ENCODE data around the gene INAFM1. TPM values are rescaled to one million over a fixed set of nuclear protein-coding genes. Genes with fewer than 3 reads are reported as not detected.

INAFM1 gene
- total and polyA plus RNA-seq, 2 donors (not counting 1 experiment from before 2014, with no cell fraction given): 6.6 to 13.6 TPM

DNA sequence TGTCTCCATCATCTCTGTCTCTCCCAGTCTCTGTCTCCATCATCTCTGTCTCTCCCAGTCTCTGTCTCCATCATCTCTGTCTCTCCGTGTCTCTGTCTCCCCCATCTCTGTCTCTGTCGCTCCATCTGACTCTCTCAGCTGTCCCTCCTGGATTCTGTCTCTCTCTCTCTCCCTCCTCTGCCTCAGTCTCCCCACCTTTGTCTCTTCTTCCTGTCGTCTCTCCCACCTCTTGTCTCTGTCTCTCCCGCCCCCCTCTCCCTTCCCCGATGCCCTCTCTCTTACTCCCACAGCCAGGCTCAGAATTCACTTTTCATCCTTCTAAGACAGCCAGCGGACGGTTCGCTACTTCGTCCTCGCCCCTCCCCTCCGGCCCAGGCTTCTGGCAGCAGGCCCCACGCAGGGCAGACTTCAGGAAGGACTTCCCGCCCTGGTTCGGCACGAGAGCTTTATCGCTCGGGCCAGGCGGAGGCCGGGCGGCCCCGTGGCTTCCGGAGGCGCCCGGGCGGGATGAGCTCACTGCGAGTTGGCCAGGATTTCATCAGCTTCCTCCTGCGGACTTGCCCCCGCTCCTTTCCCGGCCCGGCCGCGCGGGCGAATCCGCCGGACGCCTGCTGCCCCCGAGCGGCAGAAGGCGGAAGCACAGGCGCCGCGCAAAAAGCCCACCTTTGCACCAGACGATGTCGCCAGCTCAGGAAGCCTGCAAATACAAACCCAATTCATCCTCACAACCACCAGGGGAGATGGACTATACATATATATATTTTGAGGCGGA, 30.7 kb upstream of the INAFM1 start:
- Mint-ChIP-seq H3K4me3 (peak overlapping the region; percentile 64), H3K27ac (peak overlapping the region; percentile 68), H3K4me1 (peaks cover 32% of the 10 kb centered on the region), H3K27me3 (peaks cover 17% of the 10 kb centered on the region), H3K9me3 (ENCODE audit: insufficient read depth) (no peaks in the 10 kb centered on the region)
- H3K9me3 ChIP-seq (ENCODE audit: control extremely low read depth in 1 of 3, control insufficient read depth in 2 of 3, insufficient read depth in 1 of 3, low read length in 2 of 3): peaks cover 0 to 18% (median 0%) of the 10 kb centered on the region in 3 donors
- H3K4me2 ChIP-seq (replicated peaks; ENCODE audit: low read depth, low read length, poor library complexity, severe bottlenecking): peak overlapping the region; percentile 80
- ChIA-PET POLR2A (interaction anchor here (0.6 to 3.4 kb wide), 12 partner anchors 10 to 500 kb away, joined by 3 to 31 read pairs (median 4); partner anchors contain the start of genes CCDC9 and ZC3H4), CTCF (interaction anchor here (0.6 to 10.2 kb wide), 36 partner anchors 9 to 1652 kb away, joined by 3 to 557 read pairs (median 5); partner anchors contain the start of genes BBC3, CCDC9, DHX34 and INAFM1)
- intact Hi-C loops (cut with micrococcal nuclease): loop anchor here (1.0 to 5.0 kb wide), 5 partner anchors 12 to 112 kb away; partner anchors contain the start of genes CCDC9 and SAE1
- H3K27ac ChIP-seq (ENCODE audit: low read length in 2 of 2): no peak overlapping the region
- H4K20me1 ChIP-seq (ENCODE audit: control insufficient read depth, insufficient read depth, low read length, poor library complexity, severe bottlenecking): no peaks in the 10 kb centered on the region
- peak; percentile 71 for ATAC-seq (ENCODE audit: low read depth)
- WGBS (ENCODE audit: insufficient coverage): 2% methylated on average over 39 of the region's 46 CpGs
- H3K9ac ChIP-seq (ENCODE audit: low read length): peak overlapping the region; percentile 38
- TF ChIP-seq, protein P1, sequence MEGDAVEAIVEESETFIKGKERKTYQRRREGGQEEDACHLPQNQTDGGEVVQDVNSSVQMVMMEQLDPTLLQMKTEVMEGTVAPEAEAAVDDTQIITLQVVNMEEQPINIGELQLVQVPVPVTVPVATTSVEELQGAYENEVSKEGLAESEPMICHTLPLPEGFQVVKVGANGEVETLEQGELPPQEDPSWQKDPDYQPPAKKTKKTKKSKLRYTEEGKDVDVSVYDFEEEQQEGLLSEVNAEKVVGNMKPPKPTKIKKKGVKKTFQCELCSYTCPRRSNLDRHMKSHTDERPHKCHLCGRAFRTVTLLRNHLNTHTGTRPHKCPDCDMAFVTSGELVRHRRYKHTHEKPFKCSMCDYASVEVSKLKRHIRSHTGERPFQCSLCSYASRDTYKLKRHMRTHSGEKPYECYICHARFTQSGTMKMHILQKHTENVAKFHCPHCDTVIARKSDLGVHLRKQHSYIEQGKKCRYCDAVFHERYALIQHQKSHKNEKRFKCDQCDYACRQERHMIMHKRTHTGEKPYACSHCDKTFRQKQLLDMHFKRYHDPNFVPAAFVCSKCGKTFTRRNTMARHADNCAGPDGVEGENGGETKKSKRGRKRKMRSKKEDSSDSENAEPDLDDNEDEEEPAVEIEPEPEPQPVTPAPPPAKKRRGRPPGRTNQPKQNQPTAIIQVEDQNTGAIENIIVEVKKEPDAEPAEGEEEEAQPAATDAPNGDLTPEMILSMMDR (IDR thresholded peaks at IDR 0.05): peak; percentile 98
- TF ChIP-seq EZH2 (IDR thresholded peaks at IDR 0.05; ENCODE audit: borderline replicate concordance, insufficient read depth, low read depth, low read length, poor library complexity, severe bottlenecking): no peak
- H3K4me3 ChIP-seq (ENCODE audit: control extremely low read depth in 1 of 5, extremely low read depth in 1 of 5, insufficient read depth in 1 of 5, low read depth in 2 of 5, low read length in 4 of 5): peak overlapping the region in 4 of 5 experiments; percentile 12 to 27 (median 14)
- peaks cover 0 to 55% (median 23%) of the 10 kb centered on the region in 4 experiments for H3K27me3 ChIP-seq (replicated peaks in 1 of 4; ENCODE audit: control extremely low read depth in 1 of 4, control insufficient read depth in 3 of 4, insufficient read depth in 4 of 4, low read length in 3 of 4)
- peak; percentile 93 for DNase-seq
- no peaks in the 10 kb centered on the region for H3K79me2 ChIP-seq (ENCODE audit: control insufficient read depth, insufficient read depth, low read length)
- peak overlapping the region; percentile 37 for H2AFZ ChIP-seq (ENCODE audit: insufficient read depth, low read depth, low read length, poor library complexity, severe bottlenecking)
- H3K4me1 ChIP-seq (ENCODE audit: control insufficient read depth in 2 of 2, insufficient read depth in 2 of 2, low read length in 2 of 2): peaks cover 50% of the 10 kb centered on the region in 2 donors
- H3K36me3 ChIP-seq (replicated peaks in 1 of 2; ENCODE audit: control extremely low read depth in 1 of 2, control insufficient read depth in 1 of 2, extremely low read depth in 1 of 2, insufficient read depth in 2 of 2, low read length in 1 of 2): no peaks in the 10 kb centered on the region

Data from B cell (primary cell).